Esophagus muscularis mucosa (tissue), 4 donors: ENCODE measurements around the gene PDLIM5. TPM values are rescaled to one million over a fixed set of nuclear protein-coding genes. Genes with fewer than 3 reads are reported as not detected.
A peak's percentile ranks its signal among the peaks of the same experiment; 100 is the strongest.

Source experiments
- DNase-seq: peaks from one replicate; pipeline ENCODE4 v3.0.0-alpha.2; 2017; ENCODE audit errors: extremely low spot score
- H3K27ac ChIP-seq, 4 donors: fragments of 200-600 bp; sonication (generic); replicated peaks in 1 of 4; 1 replicate in 3 of 4; 2 replicates in 1 of 4; pipeline ENCODE4 v1.5.1; 2016 to 2019; ENCODE audit warnings: mild to moderate bottlenecking in 1 of 4
- H3K27me3 ChIP-seq, 4 donors: fragments of 200-600 bp; sonication (generic); one replicate each; pipeline versions ENCODE4 v1.5.1 to v1.6.0; 2016 to 2019
- H3K36me3 ChIP-seq, 4 donors: fragments of 200-600 bp; sonication (generic); one replicate each; pipeline ENCODE4 v1.5.1; 2016 to 2019
- H3K4me1 ChIP-seq, 4 donors: fragments of 200-600 bp; sonication (generic); one replicate each; pipeline ENCODE4 v1.5.1; 2016 to 2019
- H3K4me3 ChIP-seq, 4 donors: fragments of 200-600 bp; sonication (generic); 1 replicate in 2 of 4; 2 replicates in 2 of 4; pipeline ENCODE4 v1.5.1; 2016 to 2019; ENCODE audit warnings: mild to moderate bottlenecking in 4 of 4, moderate library complexity in 1 of 4
- H3K9me3 ChIP-seq, 4 donors: fragments of 200-600 bp; sonication (generic); 1 replicate in 3 of 4; 2 replicates in 1 of 4; pipeline ENCODE4 v1.5.1; 2016 to 2019
- EP300 ChIP-seq: sonication (generic); formaldehyde crosslinking; IDR thresholded peaks from one replicate; pipeline ENCODE4 v1.6.1; 2017; ENCODE audit warnings: antibody characterized with exemption
- POLR2A ChIP-seq: fragments of 450-650 bp; IDR thresholded peaks from one replicate; pipeline ENCODE4 v1.6.1; 2017; ENCODE audit warnings: antibody characterized with exemption, moderate library complexity, mild to moderate bottlenecking, low read depth
- POLR2AphosphoS5 ChIP-seq, 2 donors: sonication (generic); formaldehyde crosslinking; IDR thresholded peaks; one replicate each; pipeline ENCODE4 v1.6.1; 2017; ENCODE audit warnings: antibody characterized with exemption in 2 of 2
- WGBS: methylation state at CpG from one replicate; pipeline ENCODE4 v1.1.5; 2018; 5-methylcytosine and 5-hydroxymethylcytosine counted together
- intact Hi-C: fragments of 100-400 bp; cut with DNase I; formaldehyde crosslinking; loops from one replicate; pipeline ENCODE4 v1.15.1; 2023
- total RNA-seq, 4 donors: library from RNA; depleted of rRNA; stranded (reverse); fragments of >200 nt; gene quantifications; one replicate each; pipeline versions ENCODE4 v1.1.0 to v1.2.1, GENCODE V29; 2016
- TF ChIP-seq, protein P1 (sequence below), 3 experiments: fragments of 200-600 bp in 2 of 3; fragments of 450-650 bp in 1 of 3; sonication (generic) in 2 of 3; IDR thresholded peaks; one replicate each; pipeline ENCODE4 v1.5.1; 2017 to 2019; ENCODE audit warnings: antibody characterized with exemption in 3 of 3, mild to moderate bottlenecking in 2 of 3, moderate library complexity in 1 of 3

PDLIM5 gene
- total RNA-seq, 4 donors from 2014 or later: 138 to 160 (median 146) TPM

DNA sequence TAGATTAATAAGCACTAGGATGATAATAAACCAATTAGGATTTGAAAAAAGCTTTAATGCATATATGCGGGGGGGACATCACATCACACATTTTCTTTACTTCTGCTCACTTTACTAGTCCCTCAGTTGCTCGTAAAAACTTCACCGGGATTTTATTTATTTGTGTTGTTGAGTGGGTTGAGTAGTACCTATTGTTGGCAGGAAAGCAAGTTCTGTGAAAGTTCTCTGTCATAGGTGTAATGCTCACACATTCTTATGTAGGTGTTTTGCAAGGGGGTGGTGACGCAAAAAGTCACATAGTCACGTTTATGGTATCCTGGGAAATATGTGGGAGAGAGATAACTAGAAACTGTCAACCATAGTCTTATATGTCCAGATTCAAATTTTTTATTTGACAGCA is 65.3 kb downstream of the PDLIM5 start:
- H3K4me3 ChIP-seq: no peak overlapping the region
- TF ChIP-seq, protein P1, sequence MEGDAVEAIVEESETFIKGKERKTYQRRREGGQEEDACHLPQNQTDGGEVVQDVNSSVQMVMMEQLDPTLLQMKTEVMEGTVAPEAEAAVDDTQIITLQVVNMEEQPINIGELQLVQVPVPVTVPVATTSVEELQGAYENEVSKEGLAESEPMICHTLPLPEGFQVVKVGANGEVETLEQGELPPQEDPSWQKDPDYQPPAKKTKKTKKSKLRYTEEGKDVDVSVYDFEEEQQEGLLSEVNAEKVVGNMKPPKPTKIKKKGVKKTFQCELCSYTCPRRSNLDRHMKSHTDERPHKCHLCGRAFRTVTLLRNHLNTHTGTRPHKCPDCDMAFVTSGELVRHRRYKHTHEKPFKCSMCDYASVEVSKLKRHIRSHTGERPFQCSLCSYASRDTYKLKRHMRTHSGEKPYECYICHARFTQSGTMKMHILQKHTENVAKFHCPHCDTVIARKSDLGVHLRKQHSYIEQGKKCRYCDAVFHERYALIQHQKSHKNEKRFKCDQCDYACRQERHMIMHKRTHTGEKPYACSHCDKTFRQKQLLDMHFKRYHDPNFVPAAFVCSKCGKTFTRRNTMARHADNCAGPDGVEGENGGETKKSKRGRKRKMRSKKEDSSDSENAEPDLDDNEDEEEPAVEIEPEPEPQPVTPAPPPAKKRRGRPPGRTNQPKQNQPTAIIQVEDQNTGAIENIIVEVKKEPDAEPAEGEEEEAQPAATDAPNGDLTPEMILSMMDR (IDR thresholded peaks at IDR 0.05): no peak
- TF ChIP-seq POLR2AphosphoS5 (IDR thresholded peaks at IDR 0.05) (no peak), POLR2A (no peak), EP300 (no peak)
- no peaks in the 10 kb centered on the region for H3K9me3 ChIP-seq
- peaks cover 50 to 70% (median 58%) of the 10 kb centered on the region in 4 donors for H3K4me1 ChIP-seq
- H3K27ac ChIP-seq: peak overlapping the region in 2 of 4 donors; percentile 56 to 72
- WGBS: 75% methylated on average over 5 of the region's 5 CpGs
- no peak for DNase-seq
- intact Hi-C loops: no loop called here
- peaks cover 0 to 6% (median 0%) of the 10 kb centered on the region in 4 donors for H3K36me3 ChIP-seq
- H3K27me3 ChIP-seq: no peaks in the 10 kb centered on the region

DNA sequence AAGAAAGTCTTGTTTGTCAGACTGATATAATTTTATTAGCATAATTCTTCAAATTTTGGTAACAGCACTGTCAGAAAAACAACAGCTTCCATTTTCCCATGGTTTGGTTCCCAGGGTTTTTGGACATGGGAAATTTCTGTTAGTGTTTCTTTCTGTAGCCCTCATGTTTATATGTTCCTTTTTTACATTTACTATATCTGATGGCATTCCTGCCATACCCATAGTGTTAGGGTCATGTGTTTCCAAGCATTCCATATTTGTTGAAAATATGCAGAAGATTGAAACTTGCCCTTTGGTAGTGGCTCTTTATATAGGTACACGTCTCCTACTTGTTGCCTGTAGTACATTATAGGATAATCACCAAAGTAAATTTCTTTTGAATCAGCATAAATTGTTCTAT is 65.8 kb downstream of the PDLIM5 start:
- Histone ChIP-seq H3K9me3 (no peaks in the 10 kb centered on the region), H3K36me3 (peaks cover 0 to 6% (median 0%) of the 10 kb centered on the region in 4 donors), H3K27ac (peak overlapping the region in 1 of 4 donors; percentile 72), H3K4me3 (no peak overlapping the region), H3K27me3 (no peaks in the 10 kb centered on the region), H3K4me1 (peaks cover 55 to 74% (median 62%) of the 10 kb centered on the region in 4 donors)
- intact Hi-C loops: no loop called here
- TF ChIP-seq POLR2AphosphoS5 (IDR thresholded peaks at IDR 0.05): no peak
- TF ChIP-seq POLR2A: no peak
- TF ChIP-seq EP300: no peak
- TF ChIP-seq, protein P1 (IDR thresholded peaks at IDR 0.05): no peak
- no peak for DNase-seq
- WGBS: 70% methylated on average over 1 of the region's 1 CpG

DNA sequence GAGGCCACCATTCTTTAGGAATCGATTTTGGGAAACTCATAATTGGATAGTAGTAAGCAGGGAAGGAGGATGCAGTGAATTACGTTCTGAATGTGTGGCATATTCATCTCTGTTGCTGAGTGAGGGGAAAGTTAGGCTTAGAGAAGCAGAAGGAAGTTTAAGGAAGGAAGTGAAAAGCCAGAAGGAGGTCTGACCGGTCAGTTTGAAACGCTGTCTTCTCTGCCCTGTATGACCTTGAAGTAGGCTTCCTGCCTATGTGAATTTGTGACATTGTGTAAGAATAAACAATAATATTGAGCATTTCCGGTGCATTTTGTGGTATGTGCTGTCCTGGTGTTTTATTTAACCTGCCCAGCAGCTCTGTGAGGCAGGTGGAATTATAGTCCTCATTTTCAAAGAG is 67.3 kb downstream of the PDLIM5 start:
- Histone ChIP-seq H3K27me3 (no peaks in the 10 kb centered on the region), H3K9me3 (no peaks in the 10 kb centered on the region), H3K4me3 (no peak overlapping the region), H3K36me3 (peaks cover 0 to 10% (median 0%) of the 10 kb centered on the region in 4 donors), H3K4me1 (peaks cover 68 to 88% (median 77%) of the 10 kb centered on the region in 4 donors), H3K27ac (peak overlapping the region in 2 of 4 donors; percentile 11 to 14)
- DNase-seq: no peak
- 60% methylated on average over 5 of the region's 5 CpGs for WGBS
- TF ChIP-seq, protein P1 (IDR thresholded peaks at IDR 0.05): no peak
- no peak for TF ChIP-seq EP300
- TF ChIP-seq POLR2A: no peak
- TF ChIP-seq POLR2AphosphoS5 (IDR thresholded peaks at IDR 0.05): no peak
- intact Hi-C loops: no loop called here

DNA sequence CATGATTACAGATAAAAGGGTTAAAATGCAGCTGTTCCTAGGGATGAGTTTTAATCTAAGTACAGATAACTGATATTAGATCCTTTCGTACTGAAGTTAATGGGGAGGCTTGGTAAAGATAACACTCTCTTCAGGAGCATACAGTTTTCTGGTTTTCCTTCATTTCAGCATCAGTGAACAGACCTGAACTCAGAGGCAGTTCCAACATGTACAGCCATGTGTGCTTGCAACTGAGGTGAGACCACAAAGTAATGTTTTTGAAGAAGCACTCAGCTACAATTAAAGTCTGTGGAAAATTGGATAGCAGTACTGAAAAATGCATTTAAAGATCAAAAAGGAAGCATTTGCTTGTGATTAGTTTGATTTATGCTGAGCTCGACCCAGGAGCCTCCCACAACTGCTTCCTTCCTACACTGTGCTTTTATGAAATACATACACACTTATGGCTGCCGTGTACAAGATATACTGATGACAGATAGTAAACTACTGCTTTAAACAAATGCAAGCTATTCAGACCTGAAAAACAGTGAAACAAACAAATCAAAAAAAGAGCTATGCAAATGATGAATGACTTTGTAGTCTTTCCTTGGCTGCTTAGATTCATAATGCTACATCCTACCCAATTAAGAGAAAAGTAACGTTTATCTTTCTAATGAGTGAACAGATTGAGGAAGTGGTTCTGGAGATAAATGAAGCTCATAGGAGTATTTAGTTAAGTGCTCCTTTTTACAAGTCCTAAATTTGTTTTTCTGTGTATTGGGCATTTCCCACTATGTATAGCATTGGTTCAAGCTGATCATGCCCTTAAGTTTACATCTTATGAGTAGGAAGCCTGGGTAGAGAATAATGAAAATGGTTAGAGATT is 68.4 kb downstream of the PDLIM5 start:
- H3K27ac ChIP-seq: no peak overlapping the region
- peaks cover 0 to 18% (median 0%) of the 10 kb centered on the region in 4 donors for H3K36me3 ChIP-seq
- 63% methylated on average over 4 of the region's 4 CpGs for WGBS
- no peak for DNase-seq
- H3K4me3 ChIP-seq: no peak overlapping the region
- no peaks in the 10 kb centered on the region for H3K27me3 ChIP-seq
- H3K9me3 ChIP-seq: no peaks in the 10 kb centered on the region
- H3K4me1 ChIP-seq: peaks cover 79 to 95% (median 85%) of the 10 kb centered on the region in 4 donors
- intact Hi-C loops: no loop called here
- TF ChIP-seq POLR2A (no peak), POLR2AphosphoS5 (IDR thresholded peaks at IDR 0.05) (no peak)

DNA sequence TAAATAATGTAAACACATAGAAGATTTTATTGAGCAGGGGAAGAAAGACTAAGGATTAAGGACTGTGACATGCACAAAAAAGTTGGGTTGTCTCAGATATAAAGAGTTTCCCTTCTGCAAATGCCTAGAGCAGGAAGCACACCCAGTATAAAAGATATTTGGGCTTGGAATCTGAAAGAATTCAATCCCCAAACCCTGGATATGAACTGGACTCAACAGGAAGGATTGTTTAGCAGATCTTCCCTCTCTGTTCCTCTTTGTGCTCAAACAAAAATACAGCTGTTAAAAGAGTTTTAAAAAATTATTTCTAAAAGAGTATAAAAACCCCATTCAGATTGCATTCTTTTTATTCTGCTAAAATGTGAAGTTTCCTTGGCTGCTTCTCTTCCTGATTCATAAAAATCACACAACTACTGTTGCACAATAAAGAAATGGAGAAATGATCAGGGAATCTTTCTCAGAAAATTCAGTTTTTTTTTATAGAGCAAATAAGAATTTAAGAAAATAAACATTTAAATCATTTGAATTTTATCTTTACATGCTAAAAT is 71.4 kb downstream of the PDLIM5 start:
- Histone ChIP-seq H3K27ac (peak overlapping the region in 3 of 4 donors; percentile 21 to 42 (median 42)), H3K4me1 (peaks cover 83 to 95% (median 87%) of the 10 kb centered on the region in 4 donors), H3K36me3 (peaks cover 0 to 23% (median 0%) of the 10 kb centered on the region in 4 donors), H3K4me3 (no peak overlapping the region), H3K27me3 (no peaks in the 10 kb centered on the region), H3K9me3 (no peaks in the 10 kb centered on the region)
- no peak for DNase-seq
- TF ChIP-seq, protein P1 (IDR thresholded peaks at IDR 0.05): no peak
- TF ChIP-seq POLR2AphosphoS5 (IDR thresholded peaks at IDR 0.05) (no peak), EP300 (no peak), POLR2A (no peak)
- intact Hi-C loops: no loop called here
